ENCODE measurements around the gene HUWE1.
"Not testable (repeated sequence)": the region's sequence is repeated elsewhere in the genome, so short reads cannot be mapped to it uniquely, and the experiment has no call there.

HUWE1 gene

DNA sequence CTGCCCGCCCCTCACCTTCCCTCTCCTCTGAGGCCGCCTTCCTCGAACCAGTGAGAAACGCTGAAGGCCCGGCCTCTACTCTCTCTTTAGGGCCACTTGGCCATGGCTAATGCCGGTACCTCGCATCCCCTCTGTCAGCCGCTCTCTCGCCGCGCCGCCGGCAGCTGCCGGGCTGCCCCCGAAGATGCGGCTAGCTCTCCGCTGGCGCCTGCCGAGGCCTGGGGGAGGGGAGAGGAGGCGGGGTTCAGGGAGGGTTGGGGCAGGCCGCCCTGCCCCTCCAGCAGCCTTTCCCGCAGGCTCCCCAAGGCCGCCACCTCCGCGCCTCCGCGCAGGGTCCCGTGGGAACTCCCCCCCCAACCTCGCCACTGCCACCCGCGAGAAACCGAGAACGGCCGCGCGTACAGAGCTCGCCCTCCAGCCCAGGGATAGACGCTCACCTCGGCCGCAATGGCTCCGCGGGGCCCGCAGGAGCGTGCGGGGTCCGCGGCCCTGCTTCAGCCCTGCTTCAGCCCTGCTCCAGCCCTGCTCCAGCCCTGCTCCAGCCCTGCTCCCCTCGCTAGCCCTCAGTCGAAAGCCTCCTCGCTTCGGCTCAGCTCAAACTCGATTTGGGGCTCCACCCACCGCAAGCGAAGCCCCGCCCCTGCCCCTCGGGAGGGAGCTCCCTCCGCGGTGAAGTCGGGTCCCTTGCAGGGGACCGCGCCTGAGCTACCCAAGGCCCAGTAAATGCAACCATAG lies at the start of gene HUWE1:
TSS of gene HUWE1 (minus strand) at position 569 of the 735 bp plus-strand sequence. CDS start 32,612 bp downstream, outside the sequence.
- DNase-seq (ENCODE audit: low read depth, low spot score) = peak; percentile 82

DNA sequence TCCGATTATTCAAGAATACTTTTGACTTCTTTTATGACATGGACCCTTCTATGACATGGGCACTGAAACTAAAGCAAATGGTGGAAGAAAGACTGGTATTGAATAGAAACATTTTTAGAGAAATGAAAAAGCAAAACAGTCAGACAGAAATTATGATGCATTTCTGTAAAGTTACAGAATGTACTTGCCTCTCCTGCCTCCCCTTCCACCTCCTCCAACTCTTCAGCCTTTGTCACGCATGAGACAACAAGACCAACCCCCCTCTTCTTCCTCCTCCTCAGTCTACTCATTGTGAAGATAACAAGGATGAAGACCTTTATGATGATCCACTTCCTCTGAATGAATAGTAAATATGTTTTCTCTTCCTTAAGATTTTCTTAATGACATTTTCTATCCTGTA lies 46.3 kb upstream of the HUWE1 start:
- no peak for DNase-seq (ENCODE audit: low read depth, low spot score)

- no peak for DNase-seq (ENCODE audit: low read depth, low spot score)
These were observed 43.2 kb upstream of the HUWE1 start for GRCh38 chrX:53729751-53730150.

GRCh38 chrX:53728506-53728905 lies 42.0 kb upstream of the HUWE1 start:
- no peak for DNase-seq (ENCODE audit: low read depth, low spot score)

- DNase-seq (ENCODE audit: low read depth, low spot score) = no peak
These were observed 38.4 kb upstream of the HUWE1 start for GRCh38 chrX:53724872-53725271.

GRCh38 chrX:53723381-53723780 lies 36.9 kb upstream of the HUWE1 start:
- DNase-seq (ENCODE audit: low read depth, low spot score) = no peak

DNA sequence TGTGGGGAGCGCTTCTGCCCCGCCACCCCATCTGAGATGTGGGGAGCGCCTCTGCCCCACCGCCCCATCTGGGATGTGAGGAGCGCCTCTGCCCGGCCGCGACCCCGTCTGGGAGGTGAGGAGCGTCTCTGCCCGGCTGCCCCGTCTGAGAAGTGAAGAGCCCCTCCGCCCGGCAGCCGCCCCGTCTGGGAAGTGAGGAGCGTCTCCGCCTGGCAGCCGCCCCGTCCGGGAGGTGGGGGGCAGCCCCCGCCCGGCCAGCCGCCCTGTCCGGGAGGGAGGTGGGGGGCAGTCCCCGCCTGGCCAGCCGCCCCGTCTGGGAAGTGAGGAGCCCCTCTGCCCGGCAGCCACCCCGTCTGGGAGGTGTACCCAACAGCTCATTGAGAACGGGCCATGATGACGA lies 35.1 kb upstream of the HUWE1 start:
- not testable (repeated sequence) for DNase-seq (ENCODE audit: low read depth, low spot score)

- DNase-seq (ENCODE audit: low read depth, low spot score) = not testable (repeated sequence)
These were observed 33.1 kb upstream of the HUWE1 start for GRCh38 chrX:53719666-53720065.

GRCh38 chrX:53718073-53718472 lies 31.6 kb upstream of the HUWE1 start:
- no peak for DNase-seq (ENCODE audit: low read depth, low spot score)

DNA sequence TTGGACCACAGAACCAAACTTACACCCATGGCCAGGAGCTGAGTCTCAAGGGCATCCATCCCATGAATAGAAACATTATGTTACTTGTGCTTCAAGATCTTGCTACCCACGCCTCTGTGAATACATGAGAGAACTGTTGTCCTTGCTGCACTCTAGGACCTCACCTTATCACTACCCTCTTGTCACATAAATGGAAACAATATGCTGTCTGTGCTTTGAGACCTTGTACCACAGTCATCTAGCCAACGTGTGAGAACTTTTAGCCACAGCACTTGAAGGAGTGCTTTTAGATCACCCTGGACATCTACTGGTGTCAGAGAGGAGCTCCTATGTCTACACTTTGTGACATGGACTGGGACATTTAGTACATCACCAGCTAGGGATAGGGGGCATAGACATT lies 30.7 kb upstream of the HUWE1 start:
- DNase-seq (ENCODE audit: low read depth, low spot score) = no peak

DNA sequence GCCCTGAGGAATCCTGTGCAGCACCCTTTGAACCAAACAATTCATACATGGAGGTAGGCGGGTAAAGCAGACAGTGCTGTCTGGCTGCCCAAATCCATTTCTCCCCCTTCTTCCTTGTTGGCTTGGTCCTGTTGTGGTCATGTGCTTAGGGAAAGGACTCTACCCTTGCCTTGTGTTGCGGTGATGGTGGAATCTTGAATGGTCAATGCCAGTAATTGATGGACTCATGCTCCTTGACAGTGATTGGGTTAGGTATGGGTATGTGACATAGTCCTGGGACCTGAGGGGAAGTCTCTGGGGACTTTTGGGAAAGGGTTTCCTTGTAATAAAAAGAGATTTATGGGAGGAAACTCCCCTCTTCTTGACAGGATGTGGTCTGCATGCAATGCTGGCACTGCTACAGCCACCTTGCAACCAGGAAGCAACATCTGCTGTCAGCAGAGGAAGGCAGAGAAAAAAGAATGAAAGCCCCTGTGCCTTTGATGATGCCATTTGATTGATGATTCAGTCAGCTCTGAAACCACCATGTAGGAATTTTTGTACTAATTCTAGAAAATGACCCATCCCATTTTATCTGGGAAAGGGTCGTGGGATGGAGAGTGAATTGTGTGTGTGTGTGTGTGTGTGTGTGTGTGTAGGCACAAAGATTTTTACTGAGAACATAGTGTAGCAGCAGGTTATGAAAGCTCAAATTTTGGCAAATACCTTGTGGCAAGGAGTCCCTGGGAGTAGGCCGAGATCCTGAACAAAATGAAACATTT lies 30.0 kb upstream of the HUWE1 start:
- DNase-seq (ENCODE audit: low read depth, low spot score) = no peak

DNA sequence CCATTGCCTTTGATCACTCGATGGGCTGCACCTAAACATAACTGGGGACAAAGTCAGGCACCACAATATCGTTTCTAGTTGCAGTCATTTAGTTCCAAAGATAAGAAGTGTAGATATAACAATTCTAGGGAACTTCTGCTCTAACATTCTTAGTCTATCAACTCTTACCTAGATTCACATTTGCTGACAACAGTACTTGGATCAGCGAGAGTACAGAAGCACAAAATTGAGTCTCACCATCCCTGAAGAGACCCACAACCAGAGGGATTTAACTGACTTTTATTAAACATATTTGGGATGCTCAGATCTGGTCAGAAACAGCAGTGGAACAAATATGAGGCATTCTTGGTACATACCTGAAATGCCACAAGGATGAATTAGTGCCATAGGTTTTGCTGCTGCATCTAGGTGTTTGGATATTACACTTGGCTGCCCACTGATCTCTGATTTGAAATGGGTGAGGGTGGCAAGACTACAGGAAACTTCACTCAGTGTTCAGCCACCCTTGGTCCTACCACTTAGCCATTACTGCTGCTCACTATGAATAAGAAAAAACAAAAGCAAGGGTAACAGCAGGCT lies 28.9 kb upstream of the HUWE1 start:
- DNase-seq (ENCODE audit: low read depth, low spot score) = peak; percentile 14

- DNase-seq (ENCODE audit: low read depth, low spot score) = peak; percentile 35
These were observed 28.2 kb upstream of the HUWE1 start for GRCh38 chrX:53714580-53715345.

- DNase-seq (ENCODE audit: low read depth, low spot score) = no peak
These were observed 27.6 kb upstream of the HUWE1 start for GRCh38 chrX:53713987-53714579.

GRCh38 chrX:53711436-53711835 lies 24.9 kb upstream of the HUWE1 start:
- no peak for DNase-seq (ENCODE audit: low read depth, low spot score)

- DNase-seq (ENCODE audit: low read depth, low spot score) = no peak
These were observed 18.3 kb upstream of the HUWE1 start for GRCh38 chrX:53704854-53705253.

DNA sequence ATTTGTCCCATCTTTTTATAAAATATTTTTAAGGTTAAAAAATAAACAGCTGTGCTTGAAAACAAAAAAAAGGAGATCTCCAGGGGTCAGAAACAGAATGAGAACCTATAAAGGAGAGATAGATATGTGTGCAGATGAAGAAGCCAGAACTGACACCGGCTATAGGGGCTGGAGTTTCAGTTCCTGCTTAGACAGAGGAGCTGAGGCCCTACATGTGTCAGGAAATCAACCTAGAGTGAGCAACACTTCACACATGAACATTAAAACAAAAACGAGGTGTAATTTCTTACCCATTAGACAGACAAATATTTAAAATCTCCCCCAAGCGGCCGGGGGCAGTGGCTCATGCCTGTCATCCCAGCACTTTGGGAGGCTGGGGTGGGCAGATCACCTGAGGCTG lies 17.8 kb upstream of the HUWE1 start:
- DNase-seq (ENCODE audit: low read depth, low spot score) = no peak

DNA sequence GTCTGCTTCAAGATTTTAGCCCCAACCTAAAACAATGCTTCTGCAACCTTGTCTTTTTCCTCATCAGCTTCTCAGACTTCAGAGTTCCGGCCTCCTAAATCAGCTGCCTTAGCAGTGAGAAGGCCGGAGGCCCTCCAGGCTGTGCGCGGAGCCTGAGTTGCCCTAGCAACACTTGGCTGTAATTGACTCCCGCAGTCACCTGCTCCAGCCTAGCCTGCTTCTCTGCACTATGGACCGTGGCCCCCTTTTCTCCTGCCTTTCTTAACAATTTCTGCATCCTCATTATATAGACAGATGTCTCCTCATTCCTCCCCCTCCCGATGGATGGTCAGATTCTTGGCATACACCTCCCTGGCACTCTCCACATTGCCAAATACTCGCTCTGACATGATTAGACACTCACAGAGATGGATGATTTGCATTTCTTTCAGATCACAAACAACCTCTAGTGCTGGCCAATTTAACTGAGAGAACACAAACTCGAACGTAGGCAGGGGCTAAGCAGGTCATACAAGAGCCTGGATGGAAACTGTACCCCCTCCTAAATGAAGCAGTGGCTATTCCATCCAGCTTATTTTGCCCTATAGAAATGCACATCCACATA lies 9.5 kb upstream of the HUWE1 start:
- no peak for DNase-seq (ENCODE audit: low read depth, low spot score)

DNA sequence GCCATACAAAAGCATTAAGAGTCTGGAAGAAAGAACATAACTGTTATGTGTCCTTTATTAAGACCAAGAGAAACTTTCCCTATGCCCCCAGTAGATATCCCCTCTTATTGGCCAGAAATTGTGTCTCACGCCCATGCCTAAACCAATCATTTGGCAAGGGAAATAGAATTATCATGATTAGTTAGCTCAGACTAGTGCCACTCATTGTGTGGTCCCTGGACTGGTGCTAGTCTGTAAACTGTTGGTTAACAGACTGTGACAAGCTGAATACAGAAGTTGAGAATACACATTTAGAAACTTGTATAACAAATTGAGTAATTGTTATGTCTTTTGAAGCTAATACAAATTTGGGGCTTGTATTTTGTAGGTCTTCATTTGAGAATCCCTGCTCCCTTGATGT lies 8.1 kb upstream of the HUWE1 start:
- no peak for DNase-seq (ENCODE audit: low read depth, low spot score)

DNA sequence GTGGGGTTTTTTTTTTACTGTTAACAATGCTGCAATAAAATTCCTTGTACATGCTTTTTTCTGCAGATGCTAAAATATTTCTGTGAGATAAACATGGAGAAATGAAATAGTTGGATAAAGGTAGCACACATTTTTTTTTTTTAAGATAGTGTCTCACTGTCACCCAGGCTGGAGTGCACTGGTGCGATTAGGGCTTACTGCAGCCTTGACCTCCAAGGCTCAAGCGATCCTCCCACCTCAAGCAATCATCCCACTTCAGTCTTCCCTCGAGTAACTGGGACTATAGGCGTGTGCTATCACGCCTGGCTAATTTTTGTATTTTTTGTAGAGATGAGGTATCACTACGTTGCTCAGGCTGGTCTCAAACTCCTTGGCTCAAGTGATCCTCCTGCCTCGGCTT lies 1.8 kb upstream of the HUWE1 start:
- no peak for DNase-seq (ENCODE audit: low read depth, low spot score)

GRCh38 chrX:53685711-53686110 lies 808 bp downstream of the HUWE1 start:
- DNase-seq (ENCODE audit: low read depth, low spot score) = no peak

Data from astrocyte of the hippocampus (primary cell).